AG04450 (cell line): ENCODE data around the gene BLTP2. TPM values are rescaled to one million over a fixed set of nuclear protein-coding genes. Genes with fewer than 3 reads are reported as not detected.

Experiments used
- CTCF ChIA-PET: fragments of 300-600, 350-600 bp; formaldehyde crosslinking; extraction: SDS; loops from one replicate; lab custom pipeline; 2022; ENCODE audit warnings: antibody characterized with exemption, inconsistent platforms; lab: Charles Lee
- POLR2A ChIA-PET: fragments of 350-600 bp; formaldehyde crosslinking; extraction: SDS; loops from one replicate; lab custom pipeline; 2021; ENCODE audit warnings: antibody characterized with exemption, inconsistent platforms; lab: Yijun Ruan, JAX
- DNase-seq: peaks from one replicate; pipeline ENCODE4 v3.0.0-alpha.2; 2011; ENCODE audit warnings: low read depth, low spot score
- H3K27ac ChIP-seq: one replicate; pipeline ENCODE4 v1.5.1; 2012; ENCODE audit warnings: low read depth, low read length, control low read depth
- H3K27me3 ChIP-seq: one replicate; pipeline ENCODE4 v1.6.0; 2012; ENCODE audit warnings: low read length; ENCODE audit not compliant: control insufficient read depth, insufficient read depth
- H3K4me3 ChIP-seq: 2 replicates; pipeline ENCODE4 v1.5.1; 2011; ENCODE audit warnings: mild to moderate bottlenecking, low read depth, low read length, control low read depth
- H3K9me3 ChIP-seq: 2 replicates; pipeline ENCODE4 v1.5.1; 2012; ENCODE audit warnings: low read length; ENCODE audit not compliant: control insufficient read depth, insufficient read depth
- polyA plus RNA-seq: library from polyadenylated mRNA; depleted of rRNA; stranded (reverse); fragments of >200 nt; gene quantifications from 2 replicates; pipeline ENCODE4 v1.2.3, GENCODE V29; 2011
- TF ChIP-seq, protein P1 (sequence below): IDR thresholded peaks from 2 replicates; pipeline ENCODE4 v1.5.1; 2011; ENCODE audit warnings: low read depth, low read length, control low read depth, inconsistent platforms

The BLTP2 gene
- polyA plus RNA-seq, 1 experiment, result 141 TPM

DNA sequence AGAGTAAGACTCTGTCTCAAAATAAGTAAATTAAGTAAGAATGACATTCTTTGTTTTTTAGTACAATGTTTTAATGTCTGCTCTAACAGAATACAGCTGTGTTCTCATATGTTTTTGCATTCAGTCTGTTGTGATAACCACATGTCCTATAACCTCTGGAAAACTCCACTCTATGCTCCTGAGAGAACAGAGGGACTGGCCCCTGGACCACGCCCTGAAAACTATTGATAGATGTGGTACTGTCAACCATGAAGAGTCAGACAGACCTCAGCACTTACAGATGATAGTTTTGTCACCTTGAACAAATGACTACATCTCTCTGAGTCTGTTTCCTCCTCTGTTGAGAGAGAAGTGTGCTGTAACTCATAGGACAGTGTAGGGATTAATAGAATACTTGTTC, 25.0 kb upstream of the BLTP2 start:
- no peak overlapping the region for H3K27ac ChIP-seq
- DNase-seq, result no peak
- no peaks in the 10 kb centered on the region for H3K27me3 ChIP-seq
- TF ChIP-seq, protein P1, sequence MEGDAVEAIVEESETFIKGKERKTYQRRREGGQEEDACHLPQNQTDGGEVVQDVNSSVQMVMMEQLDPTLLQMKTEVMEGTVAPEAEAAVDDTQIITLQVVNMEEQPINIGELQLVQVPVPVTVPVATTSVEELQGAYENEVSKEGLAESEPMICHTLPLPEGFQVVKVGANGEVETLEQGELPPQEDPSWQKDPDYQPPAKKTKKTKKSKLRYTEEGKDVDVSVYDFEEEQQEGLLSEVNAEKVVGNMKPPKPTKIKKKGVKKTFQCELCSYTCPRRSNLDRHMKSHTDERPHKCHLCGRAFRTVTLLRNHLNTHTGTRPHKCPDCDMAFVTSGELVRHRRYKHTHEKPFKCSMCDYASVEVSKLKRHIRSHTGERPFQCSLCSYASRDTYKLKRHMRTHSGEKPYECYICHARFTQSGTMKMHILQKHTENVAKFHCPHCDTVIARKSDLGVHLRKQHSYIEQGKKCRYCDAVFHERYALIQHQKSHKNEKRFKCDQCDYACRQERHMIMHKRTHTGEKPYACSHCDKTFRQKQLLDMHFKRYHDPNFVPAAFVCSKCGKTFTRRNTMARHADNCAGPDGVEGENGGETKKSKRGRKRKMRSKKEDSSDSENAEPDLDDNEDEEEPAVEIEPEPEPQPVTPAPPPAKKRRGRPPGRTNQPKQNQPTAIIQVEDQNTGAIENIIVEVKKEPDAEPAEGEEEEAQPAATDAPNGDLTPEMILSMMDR, result no peak
- ChIA-PET POLR2A (no interaction called here), CTCF (interaction anchor here (0.6 kb wide), 1 partner anchor 63 kb away, joined by 5 read pairs; no protein-coding TSS in a partner anchor)
- no peak overlapping the region for H3K4me3 ChIP-seq
- no peaks in the 10 kb centered on the region for H3K9me3 ChIP-seq

DNA sequence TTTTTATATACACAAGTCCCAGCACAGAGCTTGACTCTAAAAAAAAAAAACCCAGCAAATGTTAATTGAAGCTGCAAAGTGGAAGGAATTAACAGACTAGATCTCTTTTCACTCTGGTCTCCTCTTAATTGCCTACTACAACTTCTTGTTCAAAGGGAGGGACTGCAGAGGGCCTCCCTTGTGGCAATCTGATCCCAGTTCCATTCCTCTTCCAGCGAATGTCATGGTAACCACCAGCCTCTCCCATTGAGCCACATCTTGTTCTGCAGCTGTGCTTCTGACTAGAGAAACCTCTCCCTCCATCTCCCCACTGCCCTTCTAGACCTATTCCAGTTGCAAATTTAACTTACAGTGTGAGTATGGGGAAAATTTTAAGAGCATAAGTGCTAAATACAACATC, 22.9 kb upstream of the BLTP2 start:
- Histone ChIP-seq H3K4me3 (no peak overlapping the region), H3K27ac (no peak overlapping the region), H3K9me3 (no peaks in the 10 kb centered on the region), H3K27me3 (no peaks in the 10 kb centered on the region)
- TF ChIP-seq, protein P1, result no peak
- ChIA-PET POLR2A (interaction anchor here (0.5 to 1.0 kb wide), 2 partner anchors 21 to 37 kb away, joined by 3 read pairs; no protein-coding TSS in a partner anchor), CTCF (interaction anchor here (0.9 to 1.5 kb wide), 2 partner anchors 21 to 23 kb away, joined by 3 to 5 read pairs; partner anchors contain the start of gene BLTP2)
- no peak for DNase-seq

DNA sequence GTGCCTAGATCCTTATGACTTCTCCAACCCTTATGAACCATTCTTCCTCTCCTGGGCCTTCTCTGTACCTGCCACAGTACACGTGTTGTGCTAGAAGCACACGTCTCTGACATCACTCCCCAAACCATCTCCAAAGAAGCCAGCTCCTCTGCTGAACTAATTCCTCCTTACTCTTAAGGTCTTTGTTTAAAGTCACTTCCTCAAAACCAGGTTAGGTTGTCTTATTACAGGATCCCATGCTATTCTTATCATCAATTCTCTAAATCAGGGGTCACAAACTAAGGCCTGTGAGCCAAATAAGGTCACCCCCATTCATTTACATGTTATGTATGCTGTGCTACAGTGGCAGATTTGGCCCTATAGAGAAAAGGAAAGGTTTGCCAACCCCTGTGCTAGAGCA, 21.0 kb upstream of the BLTP2 start:
- Histone ChIP-seq H3K27ac (no peak overlapping the region), H3K4me3 (no peak overlapping the region), H3K27me3 (no peaks in the 10 kb centered on the region), H3K9me3 (no peaks in the 10 kb centered on the region; the same call in 1 of the 2 replicates)
- no peak for DNase-seq
- ChIA-PET POLR2A (no interaction called here), CTCF (interaction anchor here (0.6 kb wide), 1 partner anchor 46 kb away, joined by 3 read pairs; no protein-coding TSS in a partner anchor)
- TF ChIP-seq, protein P1, result no peak

DNA sequence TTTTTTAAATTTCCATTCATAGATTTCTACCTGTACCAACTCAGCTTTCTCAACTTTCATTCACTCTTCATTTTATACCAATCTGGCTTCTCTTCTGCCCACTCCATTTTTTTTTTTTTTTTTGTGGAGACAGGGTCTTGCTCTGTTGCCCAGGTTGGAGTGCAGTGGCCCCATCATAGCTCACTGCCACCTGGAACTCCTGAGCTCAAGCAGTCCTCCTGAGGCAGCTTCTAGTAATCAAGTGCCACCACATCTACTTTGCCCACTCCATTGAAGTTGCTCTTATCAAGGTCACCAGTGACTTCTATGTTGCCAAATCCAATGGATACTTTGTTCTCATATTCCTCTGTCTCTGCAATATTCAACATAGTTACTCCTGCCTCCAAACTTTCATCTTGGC, 18.8 kb upstream of the BLTP2 start:
- peak overlapping the region; percentile 93 for H3K4me3 ChIP-seq
- no peaks in the 10 kb centered on the region for H3K27me3 ChIP-seq
- H3K27ac ChIP-seq, result no peak overlapping the region
- ChIA-PET POLR2A (no interaction called here), CTCF (interaction anchor here (3.8 kb wide), 1 partner anchor 17 kb away, joined by 19 read pairs; no protein-coding TSS in a partner anchor)
- H3K9me3 ChIP-seq, result peaks cover 9% of the 10 kb centered on the region; the same call in 1 of the 2 replicates
- TF ChIP-seq, protein P1, result no peak
- no peak for DNase-seq

DNA sequence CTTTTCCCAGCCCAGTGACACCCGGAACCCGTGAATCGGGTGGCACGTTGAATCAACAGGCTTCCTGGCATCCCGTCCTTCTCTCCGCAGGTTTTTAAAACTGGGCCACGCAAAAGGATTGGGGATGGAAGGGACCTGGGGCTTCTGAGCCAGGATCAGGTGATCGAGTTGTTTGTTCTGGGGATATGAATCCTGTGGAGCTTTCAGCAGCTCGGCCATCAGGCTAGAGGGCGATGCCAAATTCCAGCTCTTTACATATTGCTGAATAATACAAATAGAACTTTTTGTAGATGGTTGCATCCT, 17.5 kb upstream of the BLTP2 start:
- Histone ChIP-seq H3K4me3 (peak overlapping the region; percentile 93), H3K27me3 (no peaks in the 10 kb centered on the region), H3K9me3 (peaks cover 11% of the 10 kb centered on the region; the same call in 1 of the 2 replicates), H3K27ac (peak overlapping the region; percentile 94)
- POLR2A ChIA-PET, result interaction anchor here (1.3 to 2.3 kb wide), 4 partner anchors 18 to 57 kb away, joined by 3 to 17 read pairs (median 10); partner anchors contain the start of genes BLTP2, PROCA1 and RPL23A
- CTCF ChIA-PET, result interaction anchor here (1.6 to 3.8 kb wide), 2 partner anchors 10 to 15 kb away, joined by 5 to 19 read pairs; no protein-coding TSS in a partner anchor
- DNase-seq, result no peak
- TF ChIP-seq, protein P1, result no peak
